ENCODE results near the gene VAV1.
"Not testable (repeated sequence)": the region's sequence is repeated elsewhere in the genome, so short reads cannot be mapped to it uniquely, and the experiment has no call there.

The VAV1 gene

GRCh38 chr19:6851359-6851758, 78.9 kb downstream of the VAV1 start:
- DNase-seq (ENCODE audit: low read depth in 2 of 2) = no peak

GRCh38 chr19:6852001-6852400, 79.5 kb downstream of the VAV1 start:
- DNase-seq (ENCODE audit: low read depth in 2 of 2) = no peak

- no peak for DNase-seq (ENCODE audit: low read depth in 2 of 2)
Observed at GRCh38 chr19:6853868-6854267, 81.4 kb downstream of the VAV1 start.

- DNase-seq (ENCODE audit: low read depth in 2 of 2) = no peak
Observed at GRCh38 chr19:6854758-6855157, 82.2 kb downstream of the VAV1 start.

- no peak for DNase-seq (ENCODE audit: low read depth in 2 of 2)
Observed at GRCh38 chr19:6856749-6857372, 84.4 kb downstream of the VAV1 start.

GRCh38 chr19:6861683-6862286, 89.3 kb downstream of the VAV1 start:
- no peak for DNase-seq (ENCODE audit: low read depth in 2 of 2)

- DNase-seq (ENCODE audit: low read depth in 2 of 2) = peak; percentile 76 to 80
Observed at GRCh38 chr19:6862673-6863078, 90.2 kb downstream of the VAV1 start.

- no peak for DNase-seq (ENCODE audit: low read depth in 2 of 2)
Observed at GRCh38 chr19:6864325-6864940, 91.9 kb downstream of the VAV1 start.

DNA sequence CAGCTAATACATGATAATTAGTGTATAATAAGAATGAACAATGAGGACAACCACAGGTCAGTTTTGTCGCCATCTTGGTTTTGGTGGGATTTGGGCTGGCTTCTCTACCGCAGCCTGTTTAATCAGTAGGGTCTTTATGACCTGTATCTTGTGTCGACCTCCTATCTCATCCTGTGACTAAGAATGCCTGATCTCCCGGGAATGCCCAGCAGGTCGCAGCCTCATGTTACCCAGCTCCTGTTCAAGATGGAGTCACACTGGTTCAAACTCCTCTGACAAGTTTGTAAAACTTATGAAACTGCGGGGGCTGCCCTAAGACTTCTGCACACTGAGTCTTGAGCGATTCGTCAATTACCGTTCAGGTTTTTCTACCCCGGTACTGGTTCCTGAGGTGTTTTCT, 93.3 kb downstream of the VAV1 start:
- DNase-seq (ENCODE audit: low read depth in 2 of 2) = no peak

- DNase-seq (ENCODE audit: low read depth in 2 of 2) = no peak
Observed at GRCh38 chr19:6866741-6867151, 94.2 kb downstream of the VAV1 start.

GRCh38 chr19:6868351-6868750, 95.8 kb downstream of the VAV1 start:
- DNase-seq (ENCODE audit: low read depth in 2 of 2) = no peak

DNA sequence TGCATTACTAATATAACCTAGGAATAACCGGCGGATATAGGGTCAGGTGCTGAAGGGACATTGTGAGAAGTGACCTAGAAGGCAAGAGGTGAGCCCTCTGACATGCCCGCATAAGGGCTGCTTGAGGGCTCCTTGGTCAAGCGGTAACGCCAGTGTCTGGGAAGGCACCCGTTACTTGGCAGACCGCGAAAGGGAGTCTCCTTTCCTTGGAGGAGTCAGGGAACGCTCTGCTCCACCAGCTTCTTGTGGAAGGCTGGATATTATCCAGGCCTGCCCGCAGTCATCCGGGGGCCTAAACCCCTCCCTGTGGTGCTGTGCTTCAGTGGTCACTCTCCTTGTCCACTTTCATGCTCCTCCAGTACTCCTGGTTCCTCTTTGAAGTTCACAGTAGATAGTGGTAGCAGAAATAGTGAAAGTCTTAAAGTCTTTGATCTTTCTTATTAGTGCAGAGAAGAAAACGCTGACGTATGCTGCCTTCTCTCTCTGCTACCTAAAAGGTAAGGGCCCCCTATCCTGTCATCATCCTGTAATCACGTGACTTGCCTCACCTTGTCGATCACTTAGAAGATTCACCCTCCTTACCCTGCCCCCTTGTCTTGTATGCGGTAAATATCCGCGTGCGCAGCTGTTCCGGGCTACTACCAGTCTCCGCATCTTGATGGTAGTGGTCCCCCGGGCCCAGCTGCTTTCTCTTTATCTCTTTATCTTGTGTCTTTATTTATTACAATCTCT, 96.8 kb downstream of the VAV1 start:
- DNase-seq (ENCODE audit: low read depth in 2 of 2) = not testable (repeated sequence)

DNA sequence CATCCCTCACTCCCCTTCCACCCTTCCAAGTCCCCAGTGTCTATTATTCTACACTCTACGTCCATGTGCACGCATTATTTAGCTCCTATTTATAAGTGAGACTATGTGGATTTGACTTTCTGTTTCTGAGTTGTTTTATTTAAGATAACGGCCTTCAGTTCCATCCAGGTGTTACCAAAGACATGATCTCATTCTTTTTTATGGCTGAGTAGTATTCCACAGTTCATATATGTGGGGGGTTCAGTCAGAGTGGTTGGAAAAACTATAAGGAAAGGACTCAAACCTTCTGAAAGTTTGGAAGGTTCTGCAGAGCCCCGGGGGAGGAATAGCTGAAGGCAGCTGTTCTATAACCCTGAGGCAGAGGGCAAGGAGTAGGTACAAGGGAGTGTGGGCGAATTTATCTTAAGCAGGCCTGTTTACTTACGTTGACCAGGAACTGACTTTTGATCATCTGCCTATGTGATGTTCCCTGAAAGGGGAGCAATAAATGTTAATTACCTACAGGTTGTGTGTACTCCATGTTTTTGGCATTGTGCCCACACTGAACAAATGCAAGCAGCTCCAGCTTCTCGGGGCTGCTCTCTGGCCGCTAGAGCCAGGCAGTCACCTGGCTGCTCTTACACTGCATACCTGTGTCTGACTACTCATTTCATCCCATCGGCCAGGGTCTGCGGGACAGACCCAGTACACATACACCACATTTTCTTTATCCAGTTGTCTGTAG, 101.4 kb downstream of the VAV1 start:
- no peak for DNase-seq (ENCODE audit: low read depth in 2 of 2)

GRCh38 chr19:6875218-6875617, 102.7 kb downstream of the VAV1 start:
- no peak for DNase-seq (ENCODE audit: low read depth in 2 of 2)

DNA sequence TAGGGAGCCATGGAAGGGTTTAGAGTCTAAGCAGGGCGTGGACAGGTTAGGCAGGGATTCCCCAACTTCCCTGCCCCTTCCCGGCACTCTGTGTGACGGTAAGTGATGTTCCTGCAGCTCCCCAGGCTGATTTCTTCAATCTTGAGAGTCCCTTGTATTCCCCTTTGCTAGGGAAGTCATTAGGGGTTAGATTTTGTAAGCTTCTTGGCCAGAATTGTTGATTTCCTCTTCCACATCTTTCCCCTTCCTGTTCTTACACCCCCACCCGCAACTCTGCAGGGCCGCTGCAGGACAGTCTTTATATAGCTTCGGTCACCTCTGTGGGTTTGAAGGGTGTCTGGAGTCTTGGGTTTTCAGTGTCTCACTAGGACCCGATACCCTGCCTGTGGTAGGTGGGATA, 104.2 kb downstream of the VAV1 start:
- DNase-seq (ENCODE audit: low read depth in 2 of 2) = no peak

- DNase-seq (ENCODE audit: low read depth in 2 of 2) = no peak
Observed at GRCh38 chr19:6877766-6878165, 105.3 kb downstream of the VAV1 start.

- DNase-seq (ENCODE audit: low read depth in 2 of 2) = no peak
Observed at GRCh38 chr19:6886277-6886897, 113.9 kb downstream of the VAV1 start.

GRCh38 chr19:6887316-6887715, 114.8 kb downstream of the VAV1 start, which contains the start of gene ADGRE1:
Gene ADGRE1 (plus strand): TSS chr19:6887579. CDS start chr19:6887609, 30 bp downstream.
- no peak for DNase-seq (ENCODE audit: low read depth in 2 of 2)

- DNase-seq (ENCODE audit: low read depth in 2 of 2) = no peak
Observed at GRCh38 chr19:6888967-6889366, 116.5 kb downstream of the VAV1 start.

DNA sequence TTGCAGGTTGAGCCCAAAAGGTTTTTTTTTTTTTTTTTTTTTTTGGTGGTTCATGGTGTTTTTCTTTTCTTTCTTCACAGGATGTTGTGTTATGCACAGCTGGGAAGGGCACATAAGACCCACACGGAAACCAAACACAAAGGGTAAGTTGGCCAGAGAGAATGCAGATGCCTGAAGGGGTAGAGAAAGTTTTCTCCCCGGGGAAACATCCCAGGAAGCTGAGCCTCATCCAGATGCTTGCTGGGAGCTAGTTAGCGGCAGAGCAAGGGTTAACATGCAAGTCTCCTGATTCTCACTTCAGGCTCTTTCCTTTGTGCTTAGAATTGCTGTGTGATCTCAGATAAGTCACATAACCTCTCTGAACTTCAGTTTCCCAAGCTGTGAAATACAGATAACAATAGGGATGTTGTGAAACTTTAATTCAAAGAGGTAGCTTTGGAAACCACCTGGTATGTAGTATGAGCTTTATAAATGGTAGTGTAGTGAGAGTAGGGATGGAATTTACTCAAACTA, 117.9 kb downstream of the VAV1 start:
- no peak for DNase-seq (ENCODE audit: low read depth in 2 of 2)

DNA sequence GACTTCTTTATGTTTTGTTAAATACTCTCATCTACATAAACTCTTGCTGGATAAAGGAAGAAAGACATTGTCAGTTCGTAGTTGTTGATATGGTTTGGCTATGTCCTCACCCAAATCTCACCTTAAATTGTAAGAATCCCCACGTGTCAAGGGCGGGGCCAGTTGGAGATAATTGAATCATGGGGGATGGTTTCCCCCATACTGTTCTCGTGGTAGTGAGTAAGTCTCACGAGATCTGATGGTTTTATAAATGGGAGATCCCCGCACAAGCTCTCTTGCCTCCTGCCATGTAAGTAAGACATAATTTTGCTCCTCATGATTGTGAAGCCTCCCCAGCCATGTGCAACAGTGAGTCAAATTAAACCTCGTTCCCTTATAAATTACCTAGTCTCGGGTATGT, 118.4 kb downstream of the VAV1 start:
- DNase-seq (ENCODE audit: low read depth in 2 of 2) = peak in 1 of 2 donors; percentile 12
